ENCODE results near the gene DNAJC5G.

DNA sequence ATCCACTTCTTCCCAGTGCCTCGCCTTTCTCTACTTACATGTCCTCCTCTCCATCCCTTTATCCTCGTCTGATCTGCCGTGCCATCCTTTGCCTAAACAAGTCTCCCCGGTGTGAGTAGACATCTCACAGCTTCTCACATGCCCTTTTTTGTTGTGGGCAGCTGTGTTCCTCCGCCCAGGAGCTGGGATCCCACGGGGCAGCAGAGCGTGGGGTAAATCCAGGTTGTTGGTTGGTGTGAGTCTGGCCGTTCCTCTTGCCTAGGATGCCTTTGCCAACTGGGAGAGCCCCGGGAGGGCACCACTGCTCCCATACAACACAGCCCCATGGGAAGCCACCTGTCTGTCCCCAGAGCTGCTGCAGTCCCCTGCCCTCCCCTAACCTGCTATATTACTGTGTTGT is 34.8 kb upstream of the DNAJC5G start:
- TF ChIP-seq, protein P1, sequence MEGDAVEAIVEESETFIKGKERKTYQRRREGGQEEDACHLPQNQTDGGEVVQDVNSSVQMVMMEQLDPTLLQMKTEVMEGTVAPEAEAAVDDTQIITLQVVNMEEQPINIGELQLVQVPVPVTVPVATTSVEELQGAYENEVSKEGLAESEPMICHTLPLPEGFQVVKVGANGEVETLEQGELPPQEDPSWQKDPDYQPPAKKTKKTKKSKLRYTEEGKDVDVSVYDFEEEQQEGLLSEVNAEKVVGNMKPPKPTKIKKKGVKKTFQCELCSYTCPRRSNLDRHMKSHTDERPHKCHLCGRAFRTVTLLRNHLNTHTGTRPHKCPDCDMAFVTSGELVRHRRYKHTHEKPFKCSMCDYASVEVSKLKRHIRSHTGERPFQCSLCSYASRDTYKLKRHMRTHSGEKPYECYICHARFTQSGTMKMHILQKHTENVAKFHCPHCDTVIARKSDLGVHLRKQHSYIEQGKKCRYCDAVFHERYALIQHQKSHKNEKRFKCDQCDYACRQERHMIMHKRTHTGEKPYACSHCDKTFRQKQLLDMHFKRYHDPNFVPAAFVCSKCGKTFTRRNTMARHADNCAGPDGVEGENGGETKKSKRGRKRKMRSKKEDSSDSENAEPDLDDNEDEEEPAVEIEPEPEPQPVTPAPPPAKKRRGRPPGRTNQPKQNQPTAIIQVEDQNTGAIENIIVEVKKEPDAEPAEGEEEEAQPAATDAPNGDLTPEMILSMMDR (IDR thresholded peaks at IDR 0.05 in 8 of 11, conservative IDR thresholded peaks at IDR 0.05 in 3 of 11), result no peak
- TF ChIP-seq POLR2AphosphoS5 (IDR thresholded peaks at IDR 0.05), result no peak
- TF ChIP-seq POLR2A (IDR thresholded peaks at IDR 0.05), result no peak
